HG03196 (cell line): ENCODE measurements around the gene CYP2A6.

ENCODE experiments used
- ATAC-seq: cut with Tn5 transposase; IDR thresholded peaks from one replicate; pipeline ENCODE4 v1.9.1; 2021; ENCODE audit not compliant: unreplicated experiment

CYP2A6 gene

GRCh38 chr19:40803170-40803856, 46.9 kb downstream of the CYP2A6 start:
- no peak for ATAC-seq

- ATAC-seq, result no peak
Measured at GRCh38 chr19:40802300-40803169, 47.7 kb downstream of the CYP2A6 start.

GRCh38 chr19:40801426-40802299, 48.6 kb downstream of the CYP2A6 start:
- ATAC-seq, result no peak

- no peak for ATAC-seq
Measured at GRCh38 chr19:40800997-40801377, 49.3 kb downstream of the CYP2A6 start.

GRCh38 chr19:40800339-40800996, 49.8 kb downstream of the CYP2A6 start:
- no peak for ATAC-seq

GRCh38 chr19:40799558-40800338, 50.5 kb downstream of the CYP2A6 start:
- ATAC-seq, result no peak

- peak; percentile 70 for ATAC-seq
Measured at GRCh38 chr19:40798683-40799557, 51.3 kb downstream of the CYP2A6 start, which contains the start of gene EGLN2. Gene EGLN2 (plus strand): TSS chr19:40799191. CDS start chr19:40800573, 1,382 bp downstream.

GRCh38 chr19:40797963-40798682, 52.1 kb downstream of the CYP2A6 start:
- peak; percentile 21 for ATAC-seq

- no peak for ATAC-seq
Measured at GRCh38 chr19:40797166-40797962, 52.9 kb downstream of the CYP2A6 start.
